HFFc6 (cell line): ENCODE measurements around the gene ULBP3. TPM values are rescaled to one million over a fixed set of nuclear protein-coding genes. Genes with fewer than 3 reads are reported as not detected.
A peak's percentile ranks its signal among the peaks of the same experiment; 100 is the strongest.

Source experiments
- DNase-seq: peaks from one replicate; pipeline ENCODE4 v3.0.0-alpha.2; 2018
- H3K27ac Mint-ChIP-seq: 2 replicates; pipeline ENCODE4 v1.8.0; 2020; ENCODE audit warnings: mild to moderate bottlenecking, mixed read lengths
- H3K27me3 Mint-ChIP-seq: 2 replicates; pipeline ENCODE4 v1.8.0; 2021; ENCODE audit warnings: mild to moderate bottlenecking, moderate library complexity, mixed read lengths; ENCODE audit not compliant: insufficient read depth
- H3K36me3 Mint-ChIP-seq: 2 replicates; pipeline ENCODE4 v1.8.0; 2021; ENCODE audit warnings: low read depth, mixed read lengths
- H3K4me1 Mint-ChIP-seq: 2 replicates; pipeline ENCODE4 v1.8.0; 2020; ENCODE audit warnings: low read depth, mixed read lengths
- H3K4me3 Mint-ChIP-seq: 2 replicates; pipeline ENCODE4 v1.8.0; 2020; ENCODE audit warnings: mild to moderate bottlenecking, moderate library complexity, mixed read lengths
- H3K9me3 Mint-ChIP-seq: 2 replicates; pipeline ENCODE4 v1.8.0; 2020; ENCODE audit warnings: mild to moderate bottlenecking, mixed read lengths
- total RNA-seq, 6 experiments: library from RNA; stranded (reverse); fragmentation: NEBNext Ultra II Directional; extraction: Animal tissue kit (Norgen Biotek cat#: 25700); gene quantifications; 2 replicates in 1 of 6; 3 replicates in 5 of 6; pipeline ENCODE4 v1.2.3, GENCODE V29; 2021
- TF ChIP-seq, protein P1 (sequence below): fragments of 200-600 bp; sonication (generic); IDR thresholded peaks from 2 replicates; pipeline ENCODE4 v1.5.0; 2021; ENCODE audit warnings: antibody characterized with exemption, mild to moderate bottlenecking

The ULBP3 gene
- total RNA-seq, 6 experiments from 2014 or later, result 11.2 to 15.8 (median 12.7) TPM

DNA sequence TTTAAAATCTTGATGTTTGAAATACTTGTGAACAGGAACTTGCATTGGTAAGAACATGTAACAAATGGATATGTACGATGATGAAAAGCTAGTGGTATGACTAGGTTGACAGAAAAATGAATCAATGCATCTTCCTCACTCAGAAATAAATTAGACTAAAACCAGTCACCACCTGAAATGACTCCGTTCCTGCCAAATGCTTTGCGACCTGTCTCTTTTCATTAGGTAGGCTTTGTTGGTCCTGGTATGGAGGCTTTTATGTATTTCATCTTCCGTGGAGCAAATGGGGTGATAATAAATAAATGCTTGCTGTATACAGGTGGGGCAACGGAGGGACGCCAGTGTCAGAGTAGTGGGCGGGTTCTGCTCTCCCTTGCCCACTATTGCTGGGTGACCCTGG is 17.1 kb upstream of the ULBP3 start:
- H3K4me3 Mint-ChIP-seq, result no peak overlapping the region
- no peaks in the 10 kb centered on the region for H3K4me1 Mint-ChIP-seq
- no peaks in the 10 kb centered on the region for H3K9me3 Mint-ChIP-seq
- no peaks in the 10 kb centered on the region for H3K36me3 Mint-ChIP-seq
- no peak for DNase-seq
- H3K27me3 Mint-ChIP-seq, result peaks cover 49% of the 10 kb centered on the region
- TF ChIP-seq, protein P1, sequence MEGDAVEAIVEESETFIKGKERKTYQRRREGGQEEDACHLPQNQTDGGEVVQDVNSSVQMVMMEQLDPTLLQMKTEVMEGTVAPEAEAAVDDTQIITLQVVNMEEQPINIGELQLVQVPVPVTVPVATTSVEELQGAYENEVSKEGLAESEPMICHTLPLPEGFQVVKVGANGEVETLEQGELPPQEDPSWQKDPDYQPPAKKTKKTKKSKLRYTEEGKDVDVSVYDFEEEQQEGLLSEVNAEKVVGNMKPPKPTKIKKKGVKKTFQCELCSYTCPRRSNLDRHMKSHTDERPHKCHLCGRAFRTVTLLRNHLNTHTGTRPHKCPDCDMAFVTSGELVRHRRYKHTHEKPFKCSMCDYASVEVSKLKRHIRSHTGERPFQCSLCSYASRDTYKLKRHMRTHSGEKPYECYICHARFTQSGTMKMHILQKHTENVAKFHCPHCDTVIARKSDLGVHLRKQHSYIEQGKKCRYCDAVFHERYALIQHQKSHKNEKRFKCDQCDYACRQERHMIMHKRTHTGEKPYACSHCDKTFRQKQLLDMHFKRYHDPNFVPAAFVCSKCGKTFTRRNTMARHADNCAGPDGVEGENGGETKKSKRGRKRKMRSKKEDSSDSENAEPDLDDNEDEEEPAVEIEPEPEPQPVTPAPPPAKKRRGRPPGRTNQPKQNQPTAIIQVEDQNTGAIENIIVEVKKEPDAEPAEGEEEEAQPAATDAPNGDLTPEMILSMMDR, result no peak
- H3K27ac Mint-ChIP-seq, result no peak overlapping the region

DNA sequence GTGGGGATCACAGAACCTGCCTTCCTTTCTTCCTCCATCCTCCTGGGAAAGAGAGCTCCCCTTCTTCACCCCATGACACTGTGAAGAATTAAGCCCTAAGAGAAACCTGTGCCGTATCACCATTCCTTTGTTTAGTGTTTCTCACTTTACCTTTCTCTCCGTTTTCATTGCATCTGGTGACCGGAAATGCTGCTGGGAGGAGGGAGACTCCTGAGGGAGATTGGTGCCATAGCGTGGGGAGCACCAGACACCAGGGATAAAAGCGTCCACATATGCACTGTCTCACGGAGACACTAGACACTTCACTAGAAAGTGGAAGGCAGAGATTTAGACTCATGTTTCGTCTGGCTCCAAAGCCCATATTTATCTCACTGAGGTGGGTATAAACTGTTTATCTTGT is 15.5 kb upstream of the ULBP3 start:
- DNase-seq, result no peak
- Mint-ChIP-seq H3K27me3 (peaks cover 42% of the 10 kb centered on the region), H3K4me3 (no peak overlapping the region), H3K9me3 (no peaks in the 10 kb centered on the region), H3K4me1 (no peaks in the 10 kb centered on the region), H3K36me3 (no peaks in the 10 kb centered on the region), H3K27ac (no peak overlapping the region)
- TF ChIP-seq, protein P1, result no peak

DNA sequence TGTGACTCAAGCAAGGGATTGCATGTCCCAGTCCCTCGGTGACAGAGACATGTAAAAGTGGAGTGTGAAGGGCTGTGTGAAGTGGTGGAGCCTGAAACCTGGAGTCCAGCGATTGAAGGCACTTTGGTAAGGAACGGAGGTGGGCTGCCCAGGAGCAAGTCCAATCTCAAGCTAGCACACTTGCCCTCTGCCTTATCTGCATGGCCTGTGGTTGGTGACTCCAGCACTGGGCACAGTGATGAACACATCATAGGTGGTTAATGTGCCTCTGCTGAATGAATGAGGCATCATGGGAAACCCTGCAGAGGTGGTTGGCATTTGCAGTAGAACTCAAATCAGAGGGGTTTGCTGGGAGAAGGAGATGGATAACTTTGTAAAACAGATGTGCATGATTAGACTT is 14.9 kb upstream of the ULBP3 start:
- TF ChIP-seq, protein P1, result no peak
- no peaks in the 10 kb centered on the region for H3K36me3 Mint-ChIP-seq
- H3K27ac Mint-ChIP-seq, result no peak overlapping the region
- H3K27me3 Mint-ChIP-seq, result peaks cover 40% of the 10 kb centered on the region
- H3K4me1 Mint-ChIP-seq, result 0 out of 2 replicates have a peak, but pooled peaks cover 2% of the 10 kb centered on the region
- DNase-seq, result no peak
- H3K9me3 Mint-ChIP-seq, result no peaks in the 10 kb centered on the region
- no peak overlapping the region for H3K4me3 Mint-ChIP-seq

DNA sequence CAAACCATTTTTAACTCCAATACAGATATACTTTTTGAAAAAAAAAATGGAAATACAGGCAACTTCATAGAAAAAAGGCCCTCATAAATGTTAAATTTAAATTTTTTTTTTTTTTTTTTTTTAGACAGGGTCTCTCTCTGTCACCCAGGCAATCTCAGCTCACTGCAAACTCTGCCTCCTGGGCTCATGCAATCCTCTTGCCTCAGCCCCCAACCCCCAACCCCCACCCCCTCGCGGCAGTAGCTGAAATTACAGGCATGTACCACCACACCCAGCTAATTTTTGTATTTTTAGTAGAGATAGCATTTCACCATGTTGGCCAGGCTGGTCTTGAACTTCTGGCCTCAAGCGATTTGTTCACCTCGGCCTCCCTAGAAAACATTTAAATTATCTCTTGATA is 12.8 kb upstream of the ULBP3 start:
- TF ChIP-seq, protein P1, result peak; percentile 29; the same call in 1 of the 2 replicates
- DNase-seq, result no peak
- H3K27ac Mint-ChIP-seq, result no peak overlapping the region
- no peaks in the 10 kb centered on the region for H3K36me3 Mint-ChIP-seq
- 0 out of 2 replicates have a peak, but pooled peaks cover 5% of the 10 kb centered on the region for H3K4me1 Mint-ChIP-seq
- H3K27me3 Mint-ChIP-seq, result peaks cover 24% of the 10 kb centered on the region
- no peak overlapping the region for H3K4me3 Mint-ChIP-seq
- H3K9me3 Mint-ChIP-seq, result no peaks in the 10 kb centered on the region

DNA sequence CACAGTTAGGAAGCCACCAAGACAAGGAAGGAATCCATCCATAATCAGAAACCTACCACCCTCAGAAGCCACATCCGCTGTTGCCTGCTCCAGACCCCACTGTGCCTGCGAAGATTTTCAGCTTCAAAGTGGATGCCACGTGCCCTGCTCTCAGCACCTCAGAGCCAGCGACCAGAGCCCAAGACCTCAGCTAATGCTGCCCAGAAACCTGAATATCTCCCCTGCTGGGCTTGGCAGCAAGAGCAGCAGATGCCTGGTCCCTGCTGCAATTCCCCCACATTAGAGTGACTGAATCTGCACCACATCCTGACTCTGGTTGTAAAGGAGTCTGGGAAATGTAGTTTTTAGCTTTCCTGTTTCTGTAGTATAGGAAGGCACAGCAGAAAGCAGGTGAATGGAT is 10.7 kb upstream of the ULBP3 start:
- Mint-ChIP-seq H3K27me3 (peaks cover 22% of the 10 kb centered on the region), H3K27ac (no peak overlapping the region), H3K4me3 (no peak overlapping the region), H3K36me3 (no peaks in the 10 kb centered on the region), H3K9me3 (no peaks in the 10 kb centered on the region), H3K4me1 (peaks cover 5% of the 10 kb centered on the region; the same call in 1 of the 2 replicates)
- no peak for DNase-seq
- TF ChIP-seq, protein P1, result no peak

DNA sequence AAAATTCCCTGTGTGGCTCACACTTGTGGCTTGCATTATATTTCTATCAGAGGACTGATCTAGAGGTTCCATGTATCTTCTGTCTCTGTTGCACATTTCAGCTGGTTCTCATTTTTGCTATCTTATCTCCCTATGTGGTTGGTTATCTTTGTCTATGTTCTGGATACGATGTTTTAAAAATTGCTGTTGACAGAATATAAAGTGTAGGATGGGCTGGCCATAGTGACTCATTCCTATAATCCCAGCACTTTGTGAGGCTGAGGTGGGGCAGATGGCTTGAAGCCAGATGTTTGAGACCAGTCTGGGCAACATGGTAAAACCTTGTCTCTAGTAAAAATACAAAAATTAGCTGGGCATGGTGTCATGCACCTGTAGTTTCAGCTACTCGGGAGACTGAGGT is 9.9 kb upstream of the ULBP3 start:
- peaks cover 18% of the 10 kb centered on the region for H3K27me3 Mint-ChIP-seq
- H3K27ac Mint-ChIP-seq, result no peak overlapping the region
- H3K36me3 Mint-ChIP-seq, result no peaks in the 10 kb centered on the region
- H3K4me1 Mint-ChIP-seq, result peaks cover 5% of the 10 kb centered on the region; the same call in 1 of the 2 replicates
- no peak overlapping the region for H3K4me3 Mint-ChIP-seq
- DNase-seq, result no peak
- TF ChIP-seq, protein P1, result no peak
- no peaks in the 10 kb centered on the region for H3K9me3 Mint-ChIP-seq
